ENCODE measurements around the gene GAPDH.
"Not testable (repeated sequence)": the region's sequence is repeated elsewhere in the genome, so short reads cannot be mapped to it uniquely, and the experiment has no call there.

Gene GAPDH

GRCh38 chr12:6533923-6534694, at the start of gene GAPDH:
TSS of gene GAPDH (plus strand) at chr12:6534517. CDS start at chr12:6534833, 316 bp downstream.
- DNase-seq (ENCODE audit: low spot score), result peak; percentile 94

DNA sequence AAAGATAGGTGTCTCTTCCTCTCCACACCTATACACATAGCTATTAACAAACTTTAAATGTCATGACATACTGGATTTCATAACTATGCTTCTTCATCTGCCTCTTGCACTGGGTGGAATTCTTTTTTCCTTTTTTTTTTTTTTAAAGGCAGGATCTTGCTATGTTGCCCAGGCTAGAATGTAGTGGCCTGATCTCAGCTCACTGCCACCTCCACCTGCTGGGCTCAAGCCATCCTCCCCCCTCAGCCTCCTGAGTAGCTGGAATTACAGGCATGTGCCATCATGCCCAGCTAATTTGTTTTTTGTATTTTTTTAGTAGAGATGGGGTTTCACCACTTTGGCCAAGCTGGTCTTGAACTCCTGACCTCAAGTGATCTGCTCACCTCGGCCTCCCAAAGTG, 46.1 kb upstream of the GAPDH start:
- no peak for DNase-seq (ENCODE audit: low spot score)

DNA sequence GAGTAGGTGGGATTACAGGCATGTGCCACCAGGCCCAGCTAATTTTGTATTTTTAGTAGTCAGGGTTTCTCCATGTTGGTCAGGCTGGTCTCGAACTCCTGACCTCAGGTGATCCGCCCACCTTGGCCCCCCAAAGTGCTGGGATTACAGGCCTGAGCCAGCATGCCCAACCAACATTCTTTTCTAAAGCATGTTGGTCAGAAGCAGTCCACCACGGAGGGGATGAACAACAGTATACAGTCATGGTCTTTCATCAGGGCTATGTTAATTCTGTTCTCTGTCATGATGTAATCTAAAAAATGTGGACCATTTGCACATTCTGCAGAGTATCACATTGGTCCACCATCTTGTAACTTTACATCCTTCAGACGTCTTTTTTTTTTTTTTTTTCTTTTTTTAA, 44.9 kb upstream of the GAPDH start:
- no peak for DNase-seq (ENCODE audit: low spot score)

GRCh38 chr12:6490673-6491072, 43.6 kb upstream of the GAPDH start:
- DNase-seq (ENCODE audit: low spot score), result not testable (repeated sequence)

DNA sequence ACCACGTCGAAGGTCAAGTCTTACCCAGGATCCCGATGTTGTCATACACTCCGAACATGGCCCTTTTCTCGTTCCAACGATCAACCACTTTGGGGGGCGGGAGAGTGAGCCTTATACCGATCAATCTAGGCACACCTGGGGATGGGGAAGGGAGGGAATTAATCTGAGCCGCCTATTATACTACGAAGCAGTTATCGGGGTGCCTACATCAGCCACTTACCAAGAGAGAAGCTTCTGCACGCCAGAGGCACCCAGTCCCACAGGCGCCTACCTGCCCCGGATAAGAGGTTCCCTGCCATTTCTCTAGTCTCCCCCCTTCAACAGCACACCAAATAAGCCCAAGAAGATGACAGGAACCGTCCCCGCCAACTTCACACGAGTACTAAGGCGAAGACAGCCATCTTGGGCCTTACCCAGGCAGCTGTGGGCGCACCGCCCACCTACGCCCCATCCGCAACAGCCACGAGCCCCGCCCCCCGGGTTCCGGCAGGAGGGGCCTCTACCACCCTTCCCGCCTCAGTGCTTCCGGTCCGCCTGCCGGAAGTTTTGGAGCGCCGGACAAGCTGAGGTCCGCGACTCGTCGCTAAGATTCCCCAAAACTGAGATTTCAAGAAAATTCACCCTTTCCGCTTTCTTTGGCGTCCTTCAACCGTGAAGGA, 41.4 kb upstream of the GAPDH start, which contains the start of gene MRPL51:
Gene MRPL51, minus strand, starts transcription at position 425 of the 659 bp plus-strand sequence. Its CDS starts 126 bp downstream, at position 299.
- peak; percentile 98 for DNase-seq (ENCODE audit: low spot score)

- peak; percentile 98 for DNase-seq (ENCODE audit: low spot score)
Measured at GRCh38 chr12:6493497-6494257, 40.6 kb upstream of the GAPDH start, which contains the start of gene NCAPD2. TSS of gene NCAPD2 (plus strand) at chr12:6494102. CDS start at chr12:6495099, 997 bp downstream.

DNA sequence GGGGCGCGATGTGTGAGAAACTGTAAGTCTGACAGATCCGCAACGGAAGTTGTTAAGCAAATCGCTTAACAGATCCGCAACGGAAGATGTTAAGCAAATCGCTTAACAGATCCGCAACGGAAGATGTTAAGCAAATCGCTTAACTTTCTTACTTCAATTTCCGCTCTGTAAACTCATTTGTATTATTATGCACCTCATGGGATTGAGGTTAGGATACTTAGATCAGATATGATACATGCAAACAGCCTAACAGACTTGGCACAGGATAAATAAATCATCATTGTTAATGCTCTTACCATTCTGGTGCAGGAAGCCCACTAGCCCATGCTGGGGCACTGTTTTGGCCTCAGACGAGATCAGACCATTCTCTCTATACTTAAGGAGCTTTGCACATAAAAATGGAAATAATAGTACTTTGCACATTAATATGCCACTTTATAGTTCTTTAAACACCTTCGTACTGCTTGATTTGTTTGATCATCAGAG, 40.0 kb upstream of the GAPDH start:
- DNase-seq (ENCODE audit: low spot score), result no peak

- no peak for DNase-seq (ENCODE audit: low spot score)
Measured at GRCh38 chr12:6494968-6495367, 39.3 kb upstream of the GAPDH start.

DNA sequence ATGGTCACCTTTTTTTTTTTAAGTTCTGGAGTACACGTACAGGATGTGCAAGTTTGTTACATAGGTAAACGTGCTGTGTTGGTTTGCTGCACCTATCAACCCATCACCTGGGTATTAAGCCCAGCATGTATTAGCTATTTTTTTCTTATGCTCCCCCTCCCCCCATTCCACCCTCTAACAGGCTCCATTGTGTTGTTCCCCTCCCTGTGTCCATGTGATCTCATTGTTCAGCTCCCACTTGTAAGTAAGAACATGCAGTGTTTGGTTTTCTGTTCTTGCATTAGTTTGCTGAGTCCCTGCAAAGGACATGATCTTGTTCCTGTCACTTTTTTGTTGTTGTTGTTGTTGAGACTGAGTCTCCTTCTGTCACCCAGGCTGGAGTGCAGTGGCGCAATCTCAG, 37.0 kb upstream of the GAPDH start:
- not testable (repeated sequence) for DNase-seq (ENCODE audit: low spot score)

DNA sequence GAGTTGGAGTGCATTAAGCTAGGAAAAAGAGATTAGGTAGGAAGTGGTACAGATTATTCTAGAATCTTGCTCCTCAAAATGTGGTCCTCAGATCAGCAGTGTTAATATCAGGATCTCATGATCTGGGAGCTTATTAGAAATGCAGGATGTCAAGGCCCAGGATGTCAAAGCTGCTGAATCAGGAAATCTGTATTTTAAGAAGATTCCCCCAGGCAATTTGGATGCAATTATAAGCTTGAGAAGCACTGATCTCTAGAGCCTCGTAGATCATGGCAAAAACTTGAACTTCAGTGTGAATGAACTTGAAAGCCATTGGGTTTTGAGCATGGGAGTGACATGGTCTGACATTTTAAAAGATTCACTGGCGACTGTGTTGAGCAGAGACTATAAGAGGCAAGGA, 33.9 kb upstream of the GAPDH start:
- DNase-seq (ENCODE audit: low spot score), result no peak

DNA sequence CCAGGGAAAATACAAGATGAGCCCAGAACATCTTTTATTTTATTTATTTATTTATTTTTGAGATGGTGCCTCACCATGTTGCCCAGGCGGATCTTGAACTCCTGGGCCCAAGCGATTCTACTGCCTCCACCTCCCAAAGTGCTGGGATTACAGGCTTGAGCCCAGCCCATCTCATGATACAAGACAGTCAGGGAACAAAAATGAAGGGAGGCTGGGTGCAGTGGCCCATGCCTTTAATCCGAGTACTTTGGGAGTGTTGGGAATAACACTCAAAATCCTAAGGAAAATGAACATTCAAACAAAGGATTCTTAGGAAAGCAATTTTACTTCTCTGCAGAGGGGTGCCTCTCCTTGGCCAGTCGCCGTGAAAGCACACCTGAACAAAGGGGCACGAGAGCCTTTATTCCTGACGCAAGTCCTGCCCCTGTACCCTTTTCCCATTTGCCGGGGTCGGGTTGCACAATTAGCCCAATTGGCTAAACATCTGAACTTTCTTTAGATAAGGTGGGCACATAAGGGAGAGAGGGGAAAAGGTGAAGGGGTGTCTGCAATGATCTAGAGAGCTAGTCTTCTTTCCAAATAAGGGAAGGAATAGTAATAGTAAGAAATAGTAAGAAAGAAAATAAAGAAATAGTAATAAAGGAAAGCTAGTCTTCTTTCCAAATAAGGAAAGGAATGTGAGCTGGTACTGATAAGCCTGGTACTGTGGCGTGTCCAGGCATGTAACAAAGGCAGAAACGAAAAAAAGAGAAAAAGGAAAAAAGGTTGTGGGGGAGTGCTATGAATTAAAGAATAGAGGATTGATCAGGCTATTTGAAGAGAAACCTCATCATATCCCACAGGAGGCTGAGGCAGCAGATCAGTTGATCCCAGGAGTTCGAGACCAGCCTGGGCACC, 27.0 kb upstream of the GAPDH start:
- no peak for DNase-seq (ENCODE audit: low spot score)

DNA sequence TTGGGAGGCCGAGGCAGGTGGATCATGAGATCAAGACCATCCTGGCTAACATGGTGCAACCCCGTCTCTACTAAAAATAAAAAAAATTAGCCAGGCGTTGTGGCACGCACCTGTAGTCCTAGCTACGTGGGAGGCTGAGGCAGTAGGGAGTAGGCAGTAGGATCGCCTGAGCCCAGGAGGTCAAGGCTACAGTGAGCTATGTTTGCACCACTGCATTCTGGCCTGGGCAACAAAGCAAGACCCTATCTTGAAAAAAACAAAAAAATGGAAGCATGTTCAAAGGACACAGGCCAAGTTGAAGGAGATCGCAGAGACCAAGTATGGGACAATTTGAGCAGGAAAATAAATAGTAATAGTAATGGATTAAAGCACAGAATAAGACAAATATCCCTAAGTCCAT, 26.2 kb upstream of the GAPDH start:
- no peak for DNase-seq (ENCODE audit: low spot score)

- no peak for DNase-seq (ENCODE audit: low spot score)
Measured at GRCh38 chr12:6520186-6520585, 14.1 kb upstream of the GAPDH start.

- DNase-seq (ENCODE audit: low spot score), result no peak
Measured at GRCh38 chr12:6522193-6522592, 12.1 kb upstream of the GAPDH start.

DNA sequence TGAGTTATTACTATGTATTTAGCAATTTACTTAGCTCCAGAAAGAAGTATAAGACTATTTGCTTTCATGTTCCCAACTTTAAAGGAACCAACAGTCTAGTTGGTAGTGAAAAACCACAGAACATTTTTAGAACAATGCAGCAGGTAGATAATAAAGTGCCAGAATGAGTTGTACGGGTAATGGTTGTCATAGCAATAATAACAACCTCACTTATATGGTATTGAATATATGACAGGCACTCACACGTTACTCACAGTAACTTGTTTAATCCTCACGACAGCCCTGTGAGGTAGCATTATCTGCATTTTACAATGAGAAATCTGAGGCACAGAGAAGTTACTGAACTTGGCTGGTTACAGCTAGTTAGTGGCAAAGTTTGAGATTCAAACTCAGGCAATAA, 10.6 kb upstream of the GAPDH start:
- DNase-seq (ENCODE audit: low spot score), result no peak

- no peak for DNase-seq (ENCODE audit: low spot score)
Measured at GRCh38 chr12:6524648-6525047, 9.7 kb upstream of the GAPDH start.

GRCh38 chr12:6526201-6526600, 8.1 kb upstream of the GAPDH start:
- no peak for DNase-seq (ENCODE audit: low spot score)

DNA sequence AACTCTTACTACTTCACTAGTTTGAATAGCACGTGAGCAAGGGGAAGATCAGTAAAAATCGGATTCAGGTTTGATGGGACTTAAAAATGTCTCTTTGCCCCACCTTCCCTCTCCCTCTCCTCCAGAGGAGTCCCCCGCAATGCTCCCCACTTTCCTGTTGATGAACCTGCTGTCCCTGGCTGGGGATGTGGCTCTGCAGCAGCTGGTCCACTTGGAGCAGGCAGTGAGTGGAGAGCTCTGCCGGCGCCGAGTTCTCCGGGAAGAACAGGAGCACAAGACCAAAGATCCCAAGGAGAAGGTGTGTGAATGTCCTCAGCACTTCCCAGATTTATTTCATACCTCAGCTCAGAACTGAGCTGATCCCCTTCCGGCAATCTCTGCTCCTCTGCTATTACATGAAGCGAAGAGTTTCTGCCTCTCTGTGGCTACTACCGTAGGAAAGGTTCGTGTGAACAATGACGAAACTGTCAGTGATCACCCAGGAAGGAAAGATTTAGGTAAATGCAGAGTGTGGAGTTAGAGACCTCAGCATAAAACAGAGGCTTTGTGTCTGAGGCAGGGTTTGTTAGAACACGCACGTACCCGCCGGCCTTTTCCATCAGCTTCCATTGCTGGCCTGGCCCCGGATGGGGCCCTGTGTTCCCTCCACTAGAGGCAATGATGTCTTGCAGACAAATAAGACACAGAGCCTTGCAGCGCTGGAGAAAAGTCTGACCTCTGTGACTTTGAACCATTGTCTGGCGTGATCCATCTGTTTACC, 7.4 kb upstream of the GAPDH start:
- no peak for DNase-seq (ENCODE audit: low spot score)

DNA sequence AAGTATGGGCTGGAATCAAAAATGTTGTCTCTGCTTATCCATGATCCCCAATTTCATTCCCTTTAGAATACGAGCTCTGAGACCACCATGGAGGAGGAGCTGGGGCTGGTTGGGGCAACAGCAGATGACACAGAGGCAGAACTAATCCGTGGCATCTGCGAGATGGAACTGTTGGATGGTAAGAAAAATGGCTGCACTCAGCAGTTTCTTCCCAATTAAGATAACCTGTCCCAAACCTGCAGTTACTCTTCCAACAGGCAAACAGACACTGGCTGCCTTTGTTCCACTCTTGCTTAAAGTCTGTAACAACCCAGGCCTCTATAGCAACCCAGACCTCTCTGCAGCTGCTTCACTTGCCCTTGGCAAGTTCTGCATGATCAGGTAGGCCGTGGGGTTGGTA, 6.6 kb upstream of the GAPDH start:
- DNase-seq (ENCODE audit: low spot score), result no peak

- no peak for DNase-seq (ENCODE audit: low spot score)
Measured at GRCh38 chr12:6528539-6529235, 5.6 kb upstream of the GAPDH start.
